GM12865 (cell line): ENCODE measurements around the gene NPLOC4.

Experiments used
- DNase-seq: peaks from one replicate; pipeline ENCODE4 v3.0.0; 2010; ENCODE audit warnings: low read depth
- H3K4me3 ChIP-seq: 2 replicates; pipeline ENCODE4 v1.5.1; 2011; ENCODE audit warnings: mild to moderate bottlenecking, low read depth, low read length, control low read depth
- TF ChIP-seq, protein P1 (sequence below): IDR thresholded peaks from 2 replicates; pipeline ENCODE4 v1.5.1; 2011; ENCODE audit warnings: low read length, control low read depth, low read depth, inconsistent platforms; ENCODE audit not compliant: insufficient read depth; ENCODE audit errors: missing control alignments

Gene NPLOC4

DNA sequence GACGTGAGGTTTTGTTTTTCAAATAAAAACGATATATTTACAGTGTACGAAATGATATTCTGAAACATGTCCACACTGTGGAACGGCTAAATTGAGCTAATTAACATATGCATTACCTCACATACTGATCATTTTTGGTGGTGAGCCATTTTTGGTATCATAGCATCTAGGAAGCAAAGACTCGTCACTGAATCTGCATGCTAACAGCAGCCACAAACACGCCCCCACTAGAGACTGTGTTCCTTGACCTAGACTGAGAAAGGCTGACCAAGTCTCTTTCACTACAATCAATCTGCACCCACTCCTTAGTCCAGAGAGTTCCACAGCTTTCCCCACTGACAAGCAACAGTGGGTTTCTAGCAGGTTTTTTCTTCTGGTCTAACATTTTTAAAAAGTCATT, 29.5 kb downstream of the NPLOC4 start:
- TF ChIP-seq, protein P1, sequence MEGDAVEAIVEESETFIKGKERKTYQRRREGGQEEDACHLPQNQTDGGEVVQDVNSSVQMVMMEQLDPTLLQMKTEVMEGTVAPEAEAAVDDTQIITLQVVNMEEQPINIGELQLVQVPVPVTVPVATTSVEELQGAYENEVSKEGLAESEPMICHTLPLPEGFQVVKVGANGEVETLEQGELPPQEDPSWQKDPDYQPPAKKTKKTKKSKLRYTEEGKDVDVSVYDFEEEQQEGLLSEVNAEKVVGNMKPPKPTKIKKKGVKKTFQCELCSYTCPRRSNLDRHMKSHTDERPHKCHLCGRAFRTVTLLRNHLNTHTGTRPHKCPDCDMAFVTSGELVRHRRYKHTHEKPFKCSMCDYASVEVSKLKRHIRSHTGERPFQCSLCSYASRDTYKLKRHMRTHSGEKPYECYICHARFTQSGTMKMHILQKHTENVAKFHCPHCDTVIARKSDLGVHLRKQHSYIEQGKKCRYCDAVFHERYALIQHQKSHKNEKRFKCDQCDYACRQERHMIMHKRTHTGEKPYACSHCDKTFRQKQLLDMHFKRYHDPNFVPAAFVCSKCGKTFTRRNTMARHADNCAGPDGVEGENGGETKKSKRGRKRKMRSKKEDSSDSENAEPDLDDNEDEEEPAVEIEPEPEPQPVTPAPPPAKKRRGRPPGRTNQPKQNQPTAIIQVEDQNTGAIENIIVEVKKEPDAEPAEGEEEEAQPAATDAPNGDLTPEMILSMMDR, result no peak
- no peak overlapping the region for H3K4me3 ChIP-seq
- no peak for DNase-seq

DNA sequence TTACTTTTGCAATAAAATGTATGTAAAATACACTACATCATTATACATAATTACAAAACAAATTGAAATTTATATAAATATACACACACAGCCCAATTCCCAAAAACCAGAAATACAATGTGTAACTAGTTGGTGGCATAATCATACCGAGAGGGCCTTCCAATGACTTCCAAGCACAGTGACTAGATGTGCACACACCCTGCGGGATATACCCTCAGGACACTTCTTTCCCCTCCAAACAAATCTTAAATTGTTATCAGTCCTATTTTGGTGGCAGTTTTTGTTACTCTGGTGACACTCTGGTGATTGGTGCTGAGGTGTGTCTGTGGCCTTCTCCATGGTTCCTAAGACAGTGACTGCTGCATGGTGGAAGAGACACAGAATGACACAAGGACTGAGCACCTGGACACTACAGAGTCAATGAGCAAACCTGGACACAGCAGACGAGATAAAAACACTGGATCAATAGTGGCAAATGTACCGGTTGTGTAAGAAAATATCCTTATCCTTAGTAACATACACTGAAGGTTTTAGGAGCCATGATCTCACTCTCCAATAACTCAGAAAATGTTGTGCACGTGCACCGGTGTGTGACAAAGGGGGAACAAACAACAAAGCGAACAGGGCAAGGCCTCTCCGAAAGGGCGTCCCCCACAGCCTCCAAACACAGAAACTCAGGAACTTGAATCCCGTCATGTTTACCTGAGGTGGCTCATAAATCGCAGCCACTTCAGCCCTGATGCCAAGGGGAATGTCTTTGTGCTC, 32.9 kb downstream of the NPLOC4 start:
- no peak for DNase-seq
- TF ChIP-seq, protein P1, result no peak
- no peak overlapping the region for H3K4me3 ChIP-seq

- peak; percentile 79 for DNase-seq
- no peak overlapping the region for H3K4me3 ChIP-seq
- TF ChIP-seq, protein P1, result peak; percentile 77
These were observed 35.3 kb downstream of the NPLOC4 start for GRCh38 chr17:81601525-81602120.

DNA sequence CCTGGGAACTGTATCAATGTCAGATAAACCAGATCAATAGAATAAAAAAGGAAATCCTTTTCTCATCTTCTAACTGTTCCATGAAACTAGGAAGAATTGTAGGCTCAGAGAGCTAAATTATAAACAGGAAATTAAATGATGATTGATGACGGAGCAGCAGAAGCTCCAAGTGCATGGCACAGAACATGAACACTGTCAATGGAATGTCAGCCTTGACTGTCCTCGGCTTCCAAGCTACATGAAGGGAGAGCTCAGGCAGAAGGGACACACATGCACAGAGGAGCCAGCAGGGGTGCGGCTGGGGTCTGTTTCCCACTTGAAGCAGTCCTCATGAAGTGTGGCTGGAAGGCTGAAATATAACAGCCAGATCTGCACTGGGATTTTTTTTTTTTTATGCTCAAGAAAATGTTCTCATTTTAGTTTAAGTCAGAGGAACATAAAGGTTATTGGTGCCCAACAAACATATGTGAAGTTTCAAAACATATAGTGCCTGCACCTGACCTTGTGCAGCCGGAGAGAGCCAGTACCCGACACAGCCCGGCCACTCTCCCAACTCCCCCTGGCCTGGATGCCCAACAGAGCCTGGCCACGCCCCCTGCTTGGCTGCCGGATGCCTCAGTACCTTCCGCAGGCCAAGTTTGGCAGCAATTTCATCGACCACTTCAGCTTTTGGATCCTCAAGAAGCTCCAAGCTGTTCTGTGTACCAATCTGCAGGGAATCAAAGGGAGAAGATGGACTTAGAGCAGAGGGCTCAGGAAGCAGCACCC, 37.0 kb downstream of the NPLOC4 start:
- no peak for DNase-seq
- TF ChIP-seq, protein P1, result no peak
- no peak overlapping the region for H3K4me3 ChIP-seq

DNA sequence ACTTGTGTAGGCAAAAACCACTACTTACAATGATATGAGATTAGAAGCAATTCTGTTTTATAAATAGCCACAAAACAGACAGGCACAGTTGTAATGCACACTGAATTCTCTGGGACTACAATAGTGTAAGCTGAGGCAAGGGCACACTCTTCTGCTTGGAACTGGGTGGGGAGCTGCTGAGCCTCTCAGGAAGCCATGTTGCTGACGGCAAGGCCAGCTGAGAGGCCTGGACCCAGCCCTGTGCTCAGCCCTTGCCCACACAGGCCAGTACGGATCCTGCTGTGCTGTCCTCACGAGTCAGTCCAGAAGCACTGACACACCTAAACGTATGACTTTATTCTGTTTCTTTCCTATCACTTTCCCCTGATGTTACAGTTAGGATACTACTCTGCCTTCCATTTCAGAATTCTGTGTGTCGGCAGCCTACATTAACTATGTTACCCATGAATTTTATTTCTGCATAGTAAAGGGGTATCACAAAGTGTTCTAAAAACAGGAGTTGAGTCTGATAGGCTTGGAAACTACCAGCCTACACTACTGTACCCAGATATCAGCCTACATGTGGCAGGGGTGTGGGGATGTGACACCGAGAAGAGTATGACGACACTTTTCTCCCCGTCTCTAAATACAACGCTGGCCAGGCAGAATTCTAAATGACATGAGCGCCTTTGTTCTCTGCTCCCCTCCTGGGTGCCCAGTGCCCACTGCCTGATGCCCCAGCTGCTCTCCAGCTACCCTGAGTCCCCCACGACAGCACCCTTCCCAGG, 43.6 kb downstream of the NPLOC4 start:
- no peak overlapping the region for H3K4me3 ChIP-seq
- TF ChIP-seq, protein P1, result no peak
- no peak for DNase-seq

DNA sequence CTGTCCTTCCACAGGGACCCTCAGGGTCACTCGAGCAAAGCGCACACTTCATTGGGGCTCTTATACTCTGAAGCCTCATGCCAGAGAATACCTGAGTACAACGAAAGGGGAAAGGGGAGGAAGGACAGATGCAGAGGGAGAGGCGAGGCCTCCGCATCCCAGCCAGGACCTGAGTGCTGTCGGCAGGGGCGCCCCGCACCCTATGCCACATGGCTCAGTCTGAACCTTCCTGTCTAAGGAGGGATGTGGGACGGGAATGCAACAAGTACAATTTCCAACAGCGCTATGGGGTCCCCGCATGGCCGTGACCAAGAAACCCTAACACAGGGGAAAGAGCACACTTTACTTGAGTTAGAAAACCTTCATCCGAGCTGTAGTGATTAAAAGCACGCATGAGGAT, 44.9 kb downstream of the NPLOC4 start:
- H3K4me3 ChIP-seq, result no peak overlapping the region
- TF ChIP-seq, protein P1, result no peak
- DNase-seq, result no peak
